Measurements from ENCODE around the gene C5orf24.

Gene C5orf24

DNA sequence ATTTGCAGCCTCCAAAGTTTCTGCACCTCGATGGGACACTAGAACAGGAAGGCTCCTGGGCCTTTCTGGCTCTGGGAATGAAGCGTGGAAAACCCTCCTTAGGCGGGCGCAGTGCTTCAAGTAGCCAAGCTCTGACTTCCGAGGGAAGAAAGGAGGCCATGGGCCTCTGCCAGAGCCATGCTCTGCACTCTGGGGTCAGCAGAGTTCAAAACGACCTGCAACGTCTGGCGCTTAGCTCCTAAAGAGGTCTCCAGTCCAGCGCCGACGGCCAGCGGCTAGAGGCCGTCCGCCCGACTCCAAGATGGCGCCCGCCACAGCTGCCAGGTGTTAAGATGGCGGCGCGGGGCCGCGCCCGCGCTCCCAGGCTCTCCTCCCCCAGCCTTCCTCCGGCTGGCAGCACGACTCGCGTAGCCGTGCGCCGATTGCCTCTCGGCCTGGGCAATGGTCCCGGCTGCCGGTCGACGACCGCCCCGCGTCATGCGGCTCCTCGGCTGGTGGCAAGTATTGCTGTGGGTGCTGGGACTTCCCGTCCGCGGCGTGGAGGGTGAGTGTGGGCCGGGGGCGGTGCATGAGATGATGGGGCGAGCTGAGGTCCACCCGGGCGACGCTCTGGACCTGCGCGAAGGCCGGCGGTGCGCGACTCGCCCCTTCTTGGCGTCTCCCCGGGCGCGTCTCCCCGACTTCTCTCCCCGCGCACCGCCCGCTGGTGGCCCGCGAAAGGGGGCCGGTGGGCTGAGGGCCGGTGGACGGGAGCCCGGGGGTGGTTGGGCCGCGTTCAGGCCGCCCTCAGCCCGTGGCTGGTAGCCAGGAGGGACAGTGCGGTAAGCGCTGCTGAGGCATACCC, 28.4 kb downstream of the C5orf24 start, which contains the start of gene TXNDC15 (continued):
- TF ChIP-seq, protein P1, sequence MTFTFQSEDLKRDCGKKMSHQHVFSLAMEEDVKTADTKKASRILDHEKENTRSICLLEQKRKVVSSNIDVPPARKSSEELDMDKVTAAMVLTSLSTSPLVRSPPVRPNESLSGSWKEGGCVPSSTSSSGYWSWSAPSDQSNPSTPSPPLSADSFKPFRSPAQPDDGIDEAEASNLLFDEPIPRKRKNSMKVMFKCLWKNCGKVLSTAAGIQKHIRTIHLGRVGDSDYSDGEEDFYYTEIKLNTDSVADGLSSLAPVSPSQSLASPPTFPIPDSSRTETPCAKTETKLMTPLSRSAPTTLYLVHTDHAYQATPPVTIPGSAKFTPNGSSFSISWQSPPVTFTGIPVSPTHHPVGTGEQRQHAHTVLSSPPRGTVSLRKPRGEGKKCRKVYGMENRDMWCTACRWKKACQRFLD (tag by site-specific recombination; IDR thresholded peaks at IDR 0.05) = no peak
- TF ChIP-seq ZNF274 (IDR thresholded peaks at IDR 0.05; ENCODE audit: low read length) (no peak), ZNF274 (tag by site-specific recombination; IDR thresholded peaks at IDR 0.05; ENCODE audit: borderline replicate concordance) (no peak), YY1 (tag by site-specific recombination; IDR thresholded peaks at IDR 0.05) (peak; percentile 99), ZFP37 (tag by site-specific recombination; IDR thresholded peaks at IDR 0.05) (peak; percentile 97), YY2 (tag by site-specific recombination; IDR thresholded peaks at IDR 0.05) (peak; percentile 96), SP7 (tag by site-specific recombination; IDR thresholded peaks at IDR 0.05) (peak; percentile 90), ZNF548 (tag by site-specific recombination; IDR thresholded peaks at IDR 0.05) (no peak), GLIS1 (tag by site-specific recombination; IDR thresholded peaks at IDR 0.05) (peak; percentile 31; the same call in 1 of the 2 replicates), ZNF121 (tag by site-specific recombination; IDR thresholded peaks at IDR 0.05) (peak; percentile 83; the same call in 1 of the 2 replicates), SP2 (tag by site-specific recombination; IDR thresholded peaks at IDR 0.05) (peak; percentile 59), ZSCAN18 (tag by site-specific recombination; IDR thresholded peaks at IDR 0.05) (no peak), ZNF292 (tag by site-specific recombination; IDR thresholded peaks at IDR 0.05; ENCODE audit: borderline replicate concordance, low read depth) (no peak), ZBTB17 (tag by site-specific recombination; IDR thresholded peaks at IDR 0.05) (peak; percentile 87), ZNF48 (tag by site-specific recombination; IDR thresholded peaks at IDR 0.05) (no peak), KLF1 (tag by site-specific recombination; IDR thresholded peaks at IDR 0.05) (peak; percentile 52; the same call in 1 of the 2 replicates), ZFP3 (tag by site-specific recombination; IDR thresholded peaks at IDR 0.05; ENCODE audit: low read depth) (no peak), KLF8 (tag by site-specific recombination; IDR thresholded peaks at IDR 0.05) (peak; percentile 87), ZNF660 (tag by site-specific recombination; IDR thresholded peaks at IDR 0.05) (peak; percentile 76), ZFP41 (tag by site-specific recombination; IDR thresholded peaks at IDR 0.05; ENCODE audit: borderline replicate concordance) (0 out of 2 replicates have a peak, but pooled peaks have one; percentile 58), ZNF837 (tag by site-specific recombination; IDR thresholded peaks at IDR 0.05) (no peak), TRIM28 (IDR thresholded peaks at IDR 0.05; ENCODE audit: borderline replicate concordance, low read length) (no peak), ZIC2 (tag by site-specific recombination; IDR thresholded peaks at IDR 0.05) (no peak), ZNF670 (tag by site-specific recombination; IDR thresholded peaks at IDR 0.05; ENCODE audit: low read depth) (no peak), ZNF510 (tag by site-specific recombination; IDR thresholded peaks at IDR 0.05; ENCODE audit: insufficient replicate concordance) (no peak), ZSCAN23 (tag by site-specific recombination; IDR thresholded peaks at IDR 0.05) (peak; percentile 65; the same call in 1 of the 2 replicates), ZNF266 (tag by site-specific recombination; IDR thresholded peaks at IDR 0.05; ENCODE audit: low read depth) (no peak), ZNF324 (tag by site-specific recombination; IDR thresholded peaks at IDR 0.05) (peak; percentile 82; the same call in 1 of the 2 replicates), ZNF791 (tag by site-specific recombination; IDR thresholded peaks at IDR 0.05) (no peak), ZNF830 (tag by site-specific recombination; IDR thresholded peaks at IDR 0.05; ENCODE audit: low read depth) (no peak), SCRT1 (tag by site-specific recombination; IDR thresholded peaks at IDR 0.05; ENCODE audit: borderline replicate concordance) (no peak), ZNF248 (tag by site-specific recombination; IDR thresholded peaks at IDR 0.05) (no peak), ZNF157 (tag by site-specific recombination; IDR thresholded peaks at IDR 0.05) (no peak)
- TF ChIP-seq, protein P2, sequence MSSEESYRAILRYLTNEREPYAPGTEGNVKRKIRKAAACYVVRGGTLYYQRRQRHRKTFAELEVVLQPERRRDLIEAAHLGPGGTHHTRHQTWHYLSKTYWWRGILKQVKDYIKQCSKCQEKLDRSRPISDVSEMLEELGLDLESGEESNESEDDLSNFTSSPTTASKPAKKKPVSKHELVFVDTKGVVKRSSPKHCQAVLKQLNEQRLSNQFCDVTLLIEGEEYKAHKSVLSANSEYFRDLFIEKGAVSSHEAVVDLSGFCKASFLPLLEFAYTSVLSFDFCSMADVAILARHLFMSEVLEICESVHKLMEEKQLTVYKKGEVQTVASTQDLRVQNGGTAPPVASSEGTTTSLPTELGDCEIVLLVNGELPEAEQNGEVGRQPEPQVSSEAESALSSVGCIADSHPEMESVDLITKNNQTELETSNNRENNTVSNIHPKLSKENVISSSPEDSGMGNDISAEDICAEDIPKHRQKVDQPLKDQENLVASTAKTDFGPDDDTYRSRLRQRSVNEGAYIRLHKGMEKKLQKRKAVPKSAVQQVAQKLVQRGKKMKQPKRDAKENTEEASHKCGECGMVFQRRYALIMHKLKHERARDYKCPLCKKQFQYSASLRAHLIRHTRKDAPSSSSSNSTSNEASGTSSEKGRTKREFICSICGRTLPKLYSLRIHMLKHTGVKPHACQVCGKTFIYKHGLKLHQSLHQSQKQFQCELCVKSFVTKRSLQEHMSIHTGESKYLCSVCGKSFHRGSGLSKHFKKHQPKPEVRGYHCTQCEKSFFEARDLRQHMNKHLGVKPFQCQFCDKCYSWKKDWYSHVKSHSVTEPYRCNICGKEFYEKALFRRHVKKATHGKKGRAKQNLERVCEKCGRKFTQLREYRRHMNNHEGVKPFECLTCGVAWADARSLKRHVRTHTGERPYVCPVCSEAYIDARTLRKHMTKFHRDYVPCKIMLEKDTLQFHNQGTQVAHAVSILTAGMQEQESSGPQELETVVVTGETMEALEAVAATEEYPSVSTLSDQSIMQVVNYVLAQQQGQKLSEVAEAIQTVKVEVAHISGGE (tag by site-specific recombination; conservative IDR thresholded peaks at IDR 0.05; ENCODE audit: low read depth) = peak; percentile 57
- TF ChIP-seq, protein P3, sequence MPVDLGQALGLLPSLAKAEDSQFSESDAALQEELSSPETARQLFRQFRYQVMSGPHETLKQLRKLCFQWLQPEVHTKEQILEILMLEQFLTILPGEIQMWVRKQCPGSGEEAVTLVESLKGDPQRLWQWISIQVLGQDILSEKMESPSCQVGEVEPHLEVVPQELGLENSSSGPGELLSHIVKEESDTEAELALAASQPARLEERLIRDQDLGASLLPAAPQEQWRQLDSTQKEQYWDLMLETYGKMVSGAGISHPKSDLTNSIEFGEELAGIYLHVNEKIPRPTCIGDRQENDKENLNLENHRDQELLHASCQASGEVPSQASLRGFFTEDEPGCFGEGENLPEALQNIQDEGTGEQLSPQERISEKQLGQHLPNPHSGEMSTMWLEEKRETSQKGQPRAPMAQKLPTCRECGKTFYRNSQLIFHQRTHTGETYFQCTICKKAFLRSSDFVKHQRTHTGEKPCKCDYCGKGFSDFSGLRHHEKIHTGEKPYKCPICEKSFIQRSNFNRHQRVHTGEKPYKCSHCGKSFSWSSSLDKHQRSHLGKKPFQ (tag by site-specific recombination; IDR thresholded peaks at IDR 0.05) = no peak
